Mucosa of descending colon (tissue), 3 donors: ENCODE data around the gene SH3PXD2A. TPM values are rescaled to one million over a fixed set of nuclear protein-coding genes. Genes with fewer than 3 reads are reported as not detected.
A peak's percentile ranks its signal among the peaks of the same experiment; 100 is the strongest.
"Not testable (repeated sequence)": the region's sequence is repeated elsewhere in the genome, so short reads cannot be mapped to it uniquely, and the experiment has no call there.

Experiments
- ATAC-seq: fragments of 200-7000 bp; cut with Tn5 transposase; one replicate; pipeline ENCODE4 v1.9.1; 2020; ENCODE audit warnings: mild to moderate bottlenecking, moderate library complexity
- DNase-seq, 3 donors: peaks; one replicate each; pipeline ENCODE4 v3.0.0-alpha.2; 2020
- H3K36me3 ChIP-seq: fragments of 200-600 bp; one replicate; pipeline ENCODE4 v1.8.0; 2021; ENCODE audit warnings: low read depth, mild to moderate bottlenecking
- H3K4me1 ChIP-seq: fragments of 200-600 bp; one replicate; pipeline ENCODE4 v1.8.0; 2021; ENCODE audit warnings: low read depth, mild to moderate bottlenecking
- H3K4me3 ChIP-seq: fragments of 200-600 bp; one replicate; pipeline ENCODE4 v1.8.0; 2021; ENCODE audit warnings: mild to moderate bottlenecking
- H3K9me3 ChIP-seq: fragments of 200-600 bp; one replicate; pipeline ENCODE4 v1.8.0; 2021; ENCODE audit warnings: mild to moderate bottlenecking
- intact Hi-C, 2 donors: fragments of 100-400 bp; cut with DNase I in 1 of 2; cut with micrococcal nuclease in 1 of 2; formaldehyde crosslinking; loops; one replicate each; pipeline versions ENCODE4 v1.11.0 to v1.11.1; 2022; cut with DNase I, micrococcal nuclease
- total RNA-seq, 3 donors: library from RNA; stranded (reverse); fragmentation: NEBNext Ultra II Directional in 2 of 3; extraction: Animal tissue kit (Norgen Biotek cat#: 25700) in 2 of 3; gene quantifications; one replicate each; pipeline versions ENCODE4 v1.2.1 to v1.2.4, GENCODE V29; 2021 to 2023
- TF ChIP-seq, protein P1 (sequence below): fragments of 200-600 bp; IDR thresholded peaks from one replicate; pipeline ENCODE4 v1.8.0; 2022; ENCODE audit warnings: antibody characterized with exemption, mild to moderate bottlenecking
- donor health status: DM: no; HTN: no; CAD: no; lungs with moderate emphysema.
- donor health status: DM: no; HTN: no; CAD: no.
- donor health status: DM: no; HTN: yes; CAD: no.

Gene SH3PXD2A
- total RNA-seq, 3 donors from 2014 or later = 46.1 to 91.4 (median 60.6) TPM

DNA sequence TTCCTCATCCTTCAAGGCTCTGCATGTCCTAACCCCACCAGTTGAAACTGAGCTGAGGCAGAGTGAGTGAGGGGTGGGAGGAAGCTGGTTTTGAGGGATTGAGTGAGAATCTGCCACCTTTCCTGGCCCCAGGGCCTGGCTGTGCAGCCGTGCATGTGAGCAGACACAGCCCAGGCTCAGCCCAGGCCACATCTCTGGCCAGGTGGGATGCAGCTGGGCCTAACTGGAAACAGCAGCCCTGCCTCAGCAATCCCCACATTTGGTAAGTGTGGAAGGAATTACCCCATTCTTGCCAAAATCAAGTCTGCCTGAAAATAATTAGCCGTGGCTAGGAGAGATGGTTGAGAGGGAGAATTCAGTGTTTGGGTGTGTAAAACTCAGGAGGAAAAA lies 245.3 kb downstream of the SH3PXD2A start:
- H3K36me3 ChIP-seq = peaks cover 3% of the 10 kb centered on the region
- no peaks in the 10 kb centered on the region for H3K4me1 ChIP-seq
- ATAC-seq = no peak
- intact Hi-C loops = loop anchor here in 1 of 2 donors (10.0 kb wide), 1 partner anchor 55 kb away; no protein-coding TSS in a partner anchor
- no peak for DNase-seq
- H3K9me3 ChIP-seq = no peaks in the 10 kb centered on the region
- TF ChIP-seq, protein P1, sequence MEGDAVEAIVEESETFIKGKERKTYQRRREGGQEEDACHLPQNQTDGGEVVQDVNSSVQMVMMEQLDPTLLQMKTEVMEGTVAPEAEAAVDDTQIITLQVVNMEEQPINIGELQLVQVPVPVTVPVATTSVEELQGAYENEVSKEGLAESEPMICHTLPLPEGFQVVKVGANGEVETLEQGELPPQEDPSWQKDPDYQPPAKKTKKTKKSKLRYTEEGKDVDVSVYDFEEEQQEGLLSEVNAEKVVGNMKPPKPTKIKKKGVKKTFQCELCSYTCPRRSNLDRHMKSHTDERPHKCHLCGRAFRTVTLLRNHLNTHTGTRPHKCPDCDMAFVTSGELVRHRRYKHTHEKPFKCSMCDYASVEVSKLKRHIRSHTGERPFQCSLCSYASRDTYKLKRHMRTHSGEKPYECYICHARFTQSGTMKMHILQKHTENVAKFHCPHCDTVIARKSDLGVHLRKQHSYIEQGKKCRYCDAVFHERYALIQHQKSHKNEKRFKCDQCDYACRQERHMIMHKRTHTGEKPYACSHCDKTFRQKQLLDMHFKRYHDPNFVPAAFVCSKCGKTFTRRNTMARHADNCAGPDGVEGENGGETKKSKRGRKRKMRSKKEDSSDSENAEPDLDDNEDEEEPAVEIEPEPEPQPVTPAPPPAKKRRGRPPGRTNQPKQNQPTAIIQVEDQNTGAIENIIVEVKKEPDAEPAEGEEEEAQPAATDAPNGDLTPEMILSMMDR = no peak
- H3K4me3 ChIP-seq = no peak overlapping the region

DNA sequence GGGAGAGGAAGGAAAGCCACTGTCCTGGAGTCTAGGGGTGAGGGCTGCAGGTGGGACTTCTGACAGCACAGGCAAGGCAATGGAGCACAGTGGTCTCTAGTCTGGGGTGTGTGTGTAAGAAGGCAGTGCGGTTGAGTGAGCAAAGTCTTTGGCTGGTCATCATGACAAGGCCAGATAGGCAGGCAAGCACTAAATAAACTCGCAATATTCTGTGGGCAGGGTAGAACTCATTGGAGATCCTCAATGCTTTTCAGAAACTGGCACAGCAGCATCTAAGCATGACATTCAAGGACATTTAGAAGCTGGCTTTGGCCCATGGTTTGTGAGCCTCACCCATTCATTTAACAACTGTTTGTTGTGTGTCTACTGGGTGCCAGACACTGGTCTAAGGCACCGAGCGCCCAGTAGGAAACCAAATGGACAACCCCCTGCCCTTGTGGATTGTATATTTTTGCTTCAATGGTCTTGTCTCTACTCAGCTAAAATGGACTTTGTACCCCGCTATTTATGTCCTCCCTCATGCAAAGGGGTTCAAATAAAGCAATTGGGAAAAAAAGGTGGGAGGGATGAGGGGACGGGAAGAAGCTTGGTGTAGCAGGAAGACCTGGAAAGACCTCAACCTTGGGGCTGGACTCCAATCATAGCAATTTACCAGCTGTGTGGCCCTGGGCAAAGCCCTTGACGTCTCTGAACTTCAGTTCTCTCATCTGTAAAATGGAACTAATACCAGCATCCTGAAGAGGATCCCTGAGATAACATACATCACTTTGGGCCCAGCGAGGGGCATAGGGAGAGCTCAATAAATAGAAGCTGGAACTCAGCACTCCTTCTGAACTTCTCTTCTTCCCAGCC lies 245.9 kb downstream of the SH3PXD2A start:
- DNase-seq (no peak), ATAC-seq (no peak)
- Histone ChIP-seq H3K36me3 (peaks cover 3% of the 10 kb centered on the region), H3K4me1 (no peaks in the 10 kb centered on the region), H3K9me3 (no peaks in the 10 kb centered on the region), H3K4me3 (no peak overlapping the region)
- TF ChIP-seq, protein P1 = no peak
- intact Hi-C loops = loop anchor here in 1 of 2 donors (10.0 kb wide), 2 partner anchors 55 to 75 kb away; no protein-coding TSS in a partner anchor

DNA sequence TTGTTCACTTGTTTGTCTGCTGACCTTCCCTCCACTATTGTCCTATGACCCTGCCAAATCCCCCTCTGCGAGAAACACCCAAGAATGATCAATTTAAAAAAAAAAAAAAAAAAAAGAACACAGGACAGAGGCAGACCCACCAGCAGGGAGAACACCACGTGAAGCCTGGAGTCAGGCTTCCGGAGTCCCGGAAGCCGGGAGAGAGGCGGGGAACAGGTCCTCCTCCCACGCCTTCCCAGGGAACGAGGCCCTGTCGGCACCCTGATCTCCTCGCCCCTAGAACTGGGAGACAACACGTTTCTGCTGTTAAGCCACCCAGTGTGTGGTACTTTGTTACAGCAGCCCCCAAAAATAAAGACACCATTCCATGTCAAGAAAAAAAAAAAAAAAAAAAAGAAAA lies 247.3 kb downstream of the SH3PXD2A start:
- not testable (repeated sequence) for H3K9me3 ChIP-seq, H3K36me3 ChIP-seq, H3K4me3 ChIP-seq, DNase-seq, H3K4me1 ChIP-seq, ATAC-seq
- intact Hi-C loops = loop anchor here in 1 of 2 donors (10.0 kb wide), 1 partner anchor 77 kb away; no protein-coding TSS in a partner anchor

DNA sequence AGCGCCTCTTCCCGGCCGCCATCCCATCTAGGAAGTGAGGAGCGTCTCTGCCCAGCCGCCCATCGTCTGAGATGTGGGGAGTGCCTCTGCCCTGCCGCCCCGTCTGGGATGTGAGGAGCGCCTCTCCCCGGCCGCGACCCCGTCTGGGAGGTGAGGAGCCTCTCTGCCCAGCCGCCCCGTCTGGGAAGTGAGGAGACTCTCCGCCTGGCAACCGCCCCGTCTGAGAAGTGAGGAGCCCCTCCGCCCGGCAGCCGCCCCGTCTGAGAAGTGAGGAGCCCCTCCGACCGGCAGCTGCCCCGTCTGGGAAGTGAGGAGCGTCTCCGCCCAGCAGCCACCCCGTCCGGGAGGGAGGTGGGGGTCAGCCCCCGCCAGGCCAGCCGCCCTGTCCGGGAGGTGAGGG lies 248.3 kb downstream of the SH3PXD2A start:
- not testable (repeated sequence) for DNase-seq, H3K4me1 ChIP-seq, ATAC-seq, H3K4me3 ChIP-seq, H3K36me3 ChIP-seq, H3K9me3 ChIP-seq
- intact Hi-C loops = loop anchor here in 1 of 2 donors (10.0 kb wide), 1 partner anchor 78 kb away; no protein-coding TSS in a partner anchor

DNA sequence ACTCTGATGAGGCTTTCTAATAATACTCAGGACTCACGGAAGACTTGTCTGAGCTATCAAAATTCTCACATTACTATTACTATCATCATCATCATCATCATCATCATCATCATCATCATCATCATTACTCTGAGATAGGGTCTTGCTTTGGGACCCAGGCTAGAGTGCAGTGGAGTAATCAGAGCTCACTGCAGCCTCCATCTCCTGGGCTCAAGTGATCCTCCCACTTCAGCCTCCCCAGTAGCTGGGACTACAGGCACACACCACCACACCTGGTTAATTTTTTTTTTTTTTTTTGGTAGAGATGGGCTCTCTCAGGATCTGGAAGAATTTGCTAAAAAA lies 249.3 kb downstream of the SH3PXD2A start:
- intact Hi-C loops = loop anchor here in 1 of 2 donors (10.0 kb wide), 1 partner anchor 79 kb away; no protein-coding TSS in a partner anchor
- H3K36me3 ChIP-seq, ATAC-seq: not testable (repeated sequence)

DNA sequence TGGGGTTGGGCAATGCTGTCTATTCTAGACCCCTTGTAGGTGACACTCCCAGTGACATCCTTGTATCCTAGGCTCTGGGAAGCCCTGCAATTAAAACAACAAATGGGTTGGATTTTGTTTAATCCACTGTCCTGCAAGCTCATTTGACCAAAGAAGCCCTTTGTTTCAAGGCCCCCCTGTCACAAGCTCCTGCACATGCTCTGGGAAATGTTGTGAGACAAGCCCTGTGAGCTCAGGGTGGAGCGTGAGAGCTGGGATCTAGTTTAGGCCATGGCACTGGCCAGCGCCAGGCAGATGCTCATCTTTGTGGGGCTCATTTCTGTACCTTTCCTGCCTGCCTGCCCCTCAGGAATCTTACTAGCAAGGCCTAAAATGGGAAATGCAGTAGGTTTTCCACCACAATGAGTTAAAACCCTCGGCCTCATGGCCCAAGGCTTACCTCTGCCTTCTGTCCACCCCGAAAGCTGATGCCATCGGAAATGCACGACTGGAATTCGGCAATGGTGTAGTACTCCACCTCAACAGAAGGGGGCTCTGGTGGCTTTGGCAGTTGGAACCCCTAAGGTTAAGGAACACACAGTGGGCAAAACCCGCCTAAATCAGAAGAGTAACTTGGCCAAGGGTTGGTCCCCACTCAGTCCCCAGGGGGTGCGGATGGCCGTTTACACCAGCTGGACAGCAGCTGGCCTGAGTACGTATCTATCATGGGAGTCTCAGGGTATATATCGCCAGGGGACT lies 249.8 kb downstream of the SH3PXD2A start:
- no peak overlapping the region for H3K4me3 ChIP-seq
- intact Hi-C loops = loop anchor here in 1 of 2 donors (10.0 kb wide), 1 partner anchor 79 kb away; no protein-coding TSS in a partner anchor
- H3K4me1 ChIP-seq = no peaks in the 10 kb centered on the region
- DNase-seq (peak in 1 of 3 donors; percentile 70), ATAC-seq (peak; percentile 42)
- H3K9me3 ChIP-seq = no peaks in the 10 kb centered on the region
- H3K36me3 ChIP-seq = no peaks in the 10 kb centered on the region
- TF ChIP-seq, protein P1 = peak; percentile 56

More for the DNA sequence above, 249.3 kb downstream of the SH3PXD2A start:
- not testable (repeated sequence) for H3K4me1 ChIP-seq, H3K4me3 ChIP-seq, H3K9me3 ChIP-seq, DNase-seq

DNA sequence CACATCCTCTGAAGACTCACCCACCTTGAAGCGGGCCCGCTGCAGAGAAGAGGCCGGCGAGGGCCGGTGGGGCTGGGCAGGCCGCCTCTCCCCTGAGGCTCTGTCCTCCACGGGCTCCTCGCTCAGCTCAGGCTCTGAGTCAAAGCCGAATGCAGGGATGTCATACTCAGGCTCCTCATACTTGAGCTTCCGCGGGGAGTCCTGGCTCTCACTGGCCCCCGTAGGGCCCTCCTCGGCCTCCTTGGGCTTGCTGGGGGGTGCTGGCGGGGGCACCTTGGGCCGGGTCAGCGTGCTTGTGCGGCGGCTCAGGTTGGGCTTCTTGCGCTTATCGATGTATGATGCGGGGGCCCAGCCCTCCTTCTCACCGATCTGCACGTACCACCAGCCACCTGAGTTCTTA lies 252.0 kb downstream of the SH3PXD2A start:
- no peak for ATAC-seq
- no peak overlapping the region for H3K4me3 ChIP-seq
- TF ChIP-seq, protein P1 = no peak
- H3K4me1 ChIP-seq = peaks cover 5% of the 10 kb centered on the region
- DNase-seq = no peak
- intact Hi-C loops = loop anchor here (5.0 to 10.0 kb wide), 2 partner anchors 81 to 84 kb away; no protein-coding TSS in a partner anchor
- H3K36me3 ChIP-seq = no peaks in the 10 kb centered on the region
- no peaks in the 10 kb centered on the region for H3K9me3 ChIP-seq
